ENCODE measurements around the gene TSC2.

DNA sequence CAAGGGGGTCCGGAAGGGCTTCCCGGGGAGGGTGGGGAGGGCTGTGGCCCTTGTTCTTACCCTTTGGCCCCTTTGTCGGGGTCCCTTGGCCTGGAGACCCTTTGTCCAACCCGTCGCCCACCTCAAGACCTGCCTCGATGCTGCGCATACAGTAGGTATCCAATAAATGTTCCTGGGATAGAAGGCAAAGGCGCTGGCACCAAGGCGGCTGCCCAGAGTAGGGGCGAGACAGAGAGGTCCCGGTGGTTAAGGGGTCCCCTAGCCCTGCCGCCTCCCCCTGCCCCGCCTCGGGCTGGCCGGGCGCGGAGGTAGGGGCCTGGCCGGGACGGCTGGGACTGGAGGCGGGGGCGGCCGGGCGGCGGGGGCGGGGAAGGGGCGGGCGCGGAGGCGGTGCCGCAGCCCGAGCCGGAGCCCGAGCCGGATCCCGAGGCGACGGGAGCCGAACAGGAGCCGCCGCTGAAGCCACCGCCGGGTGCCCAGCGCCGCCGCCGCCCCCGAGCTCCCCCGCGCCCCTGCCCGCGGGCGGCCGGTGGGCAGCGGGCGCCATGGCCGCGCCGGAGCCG, 21.2 kb upstream of the TSC2 start, which contains the start of gene NHERF2:
- TF ChIP-seq, protein P1, sequence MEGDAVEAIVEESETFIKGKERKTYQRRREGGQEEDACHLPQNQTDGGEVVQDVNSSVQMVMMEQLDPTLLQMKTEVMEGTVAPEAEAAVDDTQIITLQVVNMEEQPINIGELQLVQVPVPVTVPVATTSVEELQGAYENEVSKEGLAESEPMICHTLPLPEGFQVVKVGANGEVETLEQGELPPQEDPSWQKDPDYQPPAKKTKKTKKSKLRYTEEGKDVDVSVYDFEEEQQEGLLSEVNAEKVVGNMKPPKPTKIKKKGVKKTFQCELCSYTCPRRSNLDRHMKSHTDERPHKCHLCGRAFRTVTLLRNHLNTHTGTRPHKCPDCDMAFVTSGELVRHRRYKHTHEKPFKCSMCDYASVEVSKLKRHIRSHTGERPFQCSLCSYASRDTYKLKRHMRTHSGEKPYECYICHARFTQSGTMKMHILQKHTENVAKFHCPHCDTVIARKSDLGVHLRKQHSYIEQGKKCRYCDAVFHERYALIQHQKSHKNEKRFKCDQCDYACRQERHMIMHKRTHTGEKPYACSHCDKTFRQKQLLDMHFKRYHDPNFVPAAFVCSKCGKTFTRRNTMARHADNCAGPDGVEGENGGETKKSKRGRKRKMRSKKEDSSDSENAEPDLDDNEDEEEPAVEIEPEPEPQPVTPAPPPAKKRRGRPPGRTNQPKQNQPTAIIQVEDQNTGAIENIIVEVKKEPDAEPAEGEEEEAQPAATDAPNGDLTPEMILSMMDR (IDR thresholded peaks at IDR 0.05), result no peak
- TF ChIP-seq POLR2A (IDR thresholded peaks at IDR 0.05), result no peak
- no peak for TF ChIP-seq EP300 (IDR thresholded peaks at IDR 0.05; ENCODE audit: low read depth)

All from transverse colon (tissue), 3 donors.